GM21737 (cell line): ENCODE results near the gene CELF2.
"Not testable (repeated sequence)": the region's sequence is repeated elsewhere in the genome, so short reads cannot be mapped to it uniquely, and the experiment has no call there.

Source experiments
- ATAC-seq: cut with Tn5 transposase; IDR thresholded peaks from one replicate; pipeline ENCODE4 v1.9.1; 2021; ENCODE audit warnings: mild to moderate bottlenecking, moderate library complexity; ENCODE audit not compliant: unreplicated experiment

Gene CELF2

GRCh38 chr10:11017570-11018431 is at the start of gene CELF2:
TSS of gene CELF2 (plus strand) at chr10:11017872. CDS start at chr10:11018090, 218 bp downstream.
- peak; percentile 71 for ATAC-seq

- ATAC-seq: no peak
These were observed 49.4 kb upstream of the CELF2 start for GRCh38 chr10:10968257-10968588.

DNA sequence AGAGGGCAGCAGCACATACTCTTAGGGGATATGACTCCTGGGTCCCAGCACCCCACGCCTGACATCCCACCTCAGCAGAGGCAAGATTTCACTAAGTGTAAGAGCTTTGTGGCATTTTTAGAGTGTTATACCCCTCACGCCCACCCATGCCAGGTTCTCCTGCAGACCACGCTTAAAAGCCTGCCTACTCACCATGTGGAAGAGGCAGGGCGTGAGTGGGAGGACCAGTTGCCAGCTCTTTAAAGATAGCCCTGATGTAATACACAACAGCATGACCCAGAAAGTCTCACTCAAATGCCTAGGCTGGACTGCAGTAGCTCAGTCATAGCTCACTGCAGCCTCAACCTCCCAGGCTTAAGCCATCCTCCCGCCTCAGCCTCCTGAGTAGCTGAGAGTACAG is 44.4 kb upstream of the CELF2 start:
- ATAC-seq: no peak

DNA sequence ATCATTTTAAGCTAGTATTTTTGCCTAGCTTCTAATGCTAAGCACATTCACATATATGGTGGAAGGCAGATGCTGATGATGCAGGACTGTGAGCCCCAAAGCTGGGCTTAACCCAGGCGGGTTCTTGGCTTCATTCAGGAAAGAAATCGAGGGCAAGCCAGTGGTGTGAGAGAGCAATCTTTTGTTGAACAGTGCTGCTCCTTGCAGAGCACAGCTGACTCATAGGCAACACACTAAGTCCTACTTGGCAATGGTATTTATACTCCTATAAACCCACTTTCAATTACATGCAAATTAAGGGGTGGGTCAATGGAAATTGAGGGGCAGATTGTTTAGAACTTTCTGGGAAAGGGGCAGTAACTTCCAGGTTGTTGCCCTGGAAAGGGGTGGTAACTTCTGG is 42.0 kb upstream of the CELF2 start:
- ATAC-seq: no peak

- no peak for ATAC-seq
These were observed 41.0 kb upstream of the CELF2 start for GRCh38 chr10:10976652-10977051.

DNA sequence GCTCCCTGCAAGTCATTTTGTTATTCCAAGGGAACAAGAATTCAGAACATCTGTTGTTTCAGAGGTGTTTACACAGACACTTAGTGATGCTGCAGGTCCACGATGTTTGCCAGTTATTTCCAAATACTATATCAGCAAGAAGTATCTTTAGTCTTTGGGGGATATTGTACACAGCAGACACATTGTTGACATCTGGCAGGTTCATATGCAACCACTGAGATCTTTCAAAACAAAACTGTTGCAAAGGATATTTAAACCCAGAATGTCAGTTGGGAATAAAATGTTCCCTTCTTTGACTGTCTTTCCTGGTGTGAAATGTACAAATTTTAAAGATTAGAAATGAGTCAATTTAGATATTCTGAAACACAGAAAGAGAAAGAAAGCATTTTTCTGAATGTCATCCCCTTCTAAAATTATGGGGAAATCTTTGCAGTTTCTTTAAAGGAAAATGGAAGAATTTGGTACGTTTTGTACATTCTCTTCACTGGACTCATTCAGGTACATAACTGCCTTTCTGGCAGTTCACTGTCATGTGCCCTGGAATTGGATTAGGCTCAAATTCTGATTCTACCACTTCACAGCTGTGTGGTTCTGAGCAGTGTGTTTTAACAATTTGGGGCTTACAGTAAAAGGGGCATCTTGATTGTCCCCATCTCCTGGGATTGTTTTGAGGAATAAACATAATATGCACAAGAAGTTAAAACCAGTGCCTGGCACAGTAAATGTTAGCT is 40.3 kb upstream of the CELF2 start:
- no peak for ATAC-seq

DNA sequence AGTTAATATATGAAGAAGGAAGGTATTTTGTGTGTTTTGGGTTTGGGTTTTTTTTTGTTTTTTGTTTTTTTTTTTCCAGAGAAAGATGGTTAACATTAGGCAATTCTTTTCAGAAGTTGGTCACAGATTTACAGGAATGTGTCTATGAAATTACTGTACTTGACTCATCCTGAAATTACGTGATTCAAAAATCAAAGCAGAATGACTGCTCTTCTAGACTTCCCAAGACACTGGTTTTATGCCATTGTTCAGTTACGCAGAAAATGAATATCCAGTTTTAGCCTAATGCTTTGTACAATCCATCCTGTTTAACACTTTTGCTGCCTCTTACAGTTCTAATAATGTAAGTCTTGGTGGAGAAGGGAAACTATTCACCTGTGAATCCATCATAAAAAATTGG is 39.7 kb upstream of the CELF2 start:
- no peak for ATAC-seq

DNA sequence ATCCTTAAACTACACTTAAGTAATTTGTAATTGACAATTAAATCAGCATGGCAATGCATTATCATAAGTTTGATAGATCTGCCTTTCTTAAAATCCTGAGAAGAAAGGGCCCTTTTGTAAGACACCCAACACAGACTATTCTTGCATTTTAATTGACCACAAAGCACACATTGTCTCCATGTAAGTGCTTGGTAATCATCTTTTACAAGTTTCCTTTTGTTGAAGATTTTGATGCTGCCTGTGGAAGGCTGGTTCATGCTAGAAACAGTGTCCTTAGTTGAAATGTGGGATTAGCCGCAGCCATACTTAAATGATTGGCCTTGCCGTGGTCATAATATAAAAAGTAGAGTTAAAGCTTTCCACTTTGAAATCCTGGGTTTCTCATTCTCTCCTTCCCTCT is 32.3 kb upstream of the CELF2 start:
- no peak for ATAC-seq

GRCh38 chr10:10986606-10987005 is 31.1 kb upstream of the CELF2 start:
- no peak for ATAC-seq

DNA sequence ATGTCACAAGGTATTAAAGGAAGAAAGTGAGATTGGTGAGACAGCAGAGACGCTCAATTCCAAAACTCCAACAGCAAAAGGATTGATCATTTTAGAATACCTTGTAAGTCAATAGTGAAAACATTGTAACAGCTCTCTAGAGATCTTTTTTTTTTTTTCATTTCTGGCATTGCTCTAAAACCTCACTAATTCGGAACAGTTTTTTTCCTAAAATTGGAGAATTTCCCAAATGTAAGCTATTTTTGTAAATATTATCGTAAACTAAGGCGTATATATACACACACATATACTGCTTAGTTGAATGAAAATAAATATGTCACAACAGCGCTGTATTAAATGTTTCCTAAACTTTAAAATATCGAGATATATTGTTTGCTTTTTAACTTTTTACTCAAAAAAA is 30.6 kb upstream of the CELF2 start:
- no peak for ATAC-seq

GRCh38 chr10:10989669-10990068 is 28.0 kb upstream of the CELF2 start:
- no peak for ATAC-seq

GRCh38 chr10:10991144-10991543 is 26.5 kb upstream of the CELF2 start:
- ATAC-seq: no peak

- no peak for ATAC-seq
These were observed 25.6 kb upstream of the CELF2 start for GRCh38 chr10:10992072-10992471.

DNA sequence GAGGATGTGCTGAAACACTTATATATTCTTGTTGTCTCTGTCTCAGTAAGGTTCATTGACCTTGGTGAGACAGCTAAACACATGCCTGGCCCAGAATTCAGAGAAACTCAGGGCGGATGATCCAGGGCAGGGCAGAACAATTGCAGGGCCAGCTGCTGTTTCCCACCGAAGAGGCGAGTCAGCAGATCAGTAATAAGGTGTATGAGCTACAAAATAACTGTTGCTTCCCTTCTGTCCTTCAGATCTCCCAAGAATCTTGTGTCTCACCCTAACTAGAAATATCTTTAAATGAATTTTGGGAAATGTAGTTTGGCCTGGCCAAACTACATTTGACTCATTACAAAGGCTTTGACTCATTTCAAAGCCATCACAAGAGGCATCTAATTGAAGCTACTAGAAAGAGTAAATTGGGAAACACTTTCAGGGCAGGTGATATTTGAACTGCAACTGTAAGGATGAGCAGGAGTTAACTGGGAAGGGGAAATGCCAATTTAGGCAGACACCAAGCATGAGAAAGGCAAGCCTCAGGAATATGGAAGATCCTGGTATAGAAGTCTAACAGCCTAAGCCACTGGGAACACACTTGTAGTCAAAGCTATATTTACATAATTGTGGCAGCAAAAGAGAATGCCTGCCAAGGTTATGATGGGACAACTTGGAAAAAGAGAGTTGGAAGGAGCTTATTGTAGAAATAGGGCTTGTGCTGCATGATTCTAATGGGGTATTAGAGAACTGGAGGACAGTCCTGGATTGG is 24.5 kb upstream of the CELF2 start:
- no peak for ATAC-seq

- ATAC-seq: no peak
These were observed 23.9 kb upstream of the CELF2 start for GRCh38 chr10:10993785-10994184.

DNA sequence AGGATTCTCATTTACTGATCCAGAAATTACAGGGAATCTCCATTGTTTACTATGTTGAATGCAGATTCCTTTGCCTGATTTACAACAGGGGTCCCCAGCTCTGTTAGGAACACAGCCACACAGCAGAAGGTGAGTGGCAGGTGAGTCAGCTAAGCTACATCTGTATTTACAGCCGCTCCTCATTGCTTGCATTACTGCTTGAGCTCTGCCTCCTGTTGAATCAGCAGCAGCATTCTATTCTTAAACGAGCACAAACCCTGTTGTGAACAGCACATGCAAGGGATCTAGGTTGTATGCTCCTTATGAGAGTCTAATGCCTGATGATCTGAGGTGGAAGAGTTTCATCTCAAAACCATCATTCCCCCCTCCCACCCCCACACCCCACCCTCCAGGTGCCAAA is 23.3 kb upstream of the CELF2 start:
- no peak for ATAC-seq

GRCh38 chr10:10995120-10995519 is 22.6 kb upstream of the CELF2 start:
- no peak for ATAC-seq

DNA sequence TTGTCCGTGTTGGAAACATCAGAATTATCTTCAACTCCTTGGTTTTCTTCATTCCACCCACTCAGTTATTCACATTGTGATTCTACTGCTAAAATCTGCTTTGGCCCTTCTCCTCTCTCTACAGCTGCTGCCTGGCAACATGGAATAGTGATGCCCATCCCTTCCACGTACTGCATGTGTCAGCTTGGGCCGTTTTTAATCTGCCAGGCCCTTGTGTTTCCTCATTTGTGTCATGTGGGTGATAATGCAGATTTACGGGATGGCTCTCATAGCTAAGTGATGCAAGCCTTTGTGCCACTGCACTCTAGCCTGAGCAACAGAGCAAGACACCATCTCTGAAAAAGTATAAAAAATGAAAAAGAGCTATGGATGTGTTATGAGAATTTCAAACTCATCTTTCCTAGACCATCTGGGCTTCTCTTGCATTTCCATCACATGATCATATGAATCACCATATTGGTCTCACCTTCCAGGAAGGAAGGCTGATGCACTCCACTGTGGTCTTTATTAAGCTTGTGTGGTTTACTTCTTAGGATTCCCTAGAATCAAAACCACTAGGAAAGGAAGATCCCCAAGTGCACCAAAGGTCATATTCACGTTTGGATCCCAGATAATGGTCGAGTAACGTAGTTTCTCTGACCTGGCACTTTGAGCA is 20.6 kb upstream of the CELF2 start:
- ATAC-seq: no peak

DNA sequence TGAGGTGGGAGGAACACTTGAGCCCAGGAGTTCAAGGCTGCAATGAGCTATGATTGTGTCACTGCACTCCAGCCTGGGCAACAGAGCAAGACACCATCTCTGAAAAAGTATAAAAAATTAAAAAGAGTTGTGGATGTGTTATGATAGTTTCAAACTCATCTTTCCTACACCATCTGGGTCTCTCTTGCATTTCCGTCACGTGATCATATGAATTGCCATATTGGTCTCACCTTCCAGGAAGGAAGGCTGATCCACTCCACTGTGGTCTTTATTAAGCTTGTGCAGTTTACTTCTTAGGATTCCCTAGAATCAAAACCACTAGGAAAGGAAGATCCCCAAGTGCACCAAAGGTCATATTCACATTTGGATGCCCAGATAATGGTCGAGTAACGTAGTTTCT is 18.2 kb upstream of the CELF2 start:
- not testable (repeated sequence) for ATAC-seq

- ATAC-seq: no peak
These were observed 15.2 kb upstream of the CELF2 start for GRCh38 chr10:11002485-11002884.

- ATAC-seq: no peak
These were observed 14.8 kb upstream of the CELF2 start for GRCh38 chr10:11002916-11003315.
